H1 (cell line): Measurements from ENCODE around the gene TTC13. TPM values are rescaled to one million over a fixed set of nuclear protein-coding genes. Genes with fewer than 3 reads are reported as not detected.

Source experiments
- CTCF ChIA-PET: fragments of 300-600 bp; sonication (Branson Sonifier 250); formaldehyde crosslinking; loops from one replicate; lab custom pipeline; 2021; ENCODE audit not compliant: partially characterized antibody; lab: Charles Lee
- POLR2A ChIA-PET: fragments of 300-600 bp; sonication (Branson Sonifier 250); formaldehyde crosslinking; loops from one replicate; lab custom pipeline; 2021; ENCODE audit warnings: inconsistent platforms; ENCODE audit not compliant: partially characterized antibody; lab: Charles Lee
- DNase-seq, 2 experiments: peaks; one replicate each; pipeline versions ENCODE4 v3.0.0 to v3.0.0-alpha.2; 2010 to 2022; ENCODE audit warnings: low spot score in 2 of 2, low read depth in 1 of 2, mixed read lengths in 1 of 2
- FAIRE-seq: peaks from 2 replicates; lab custom pipeline; 2011; peaks lifted over from hg19 to GRCh38; lab: Jason Lieb, UNC
- H2AFZ ChIP-seq: 2 replicates; pipeline ENCODE4 v1.8.1; 2012; ENCODE audit warnings: low read length, inconsistent platforms
- H2AK5ac ChIP-seq: 2 replicates; pipeline ENCODE4 v1.6.1; 2013; ENCODE audit warnings: low read depth, low read length
- H2BK120ac ChIP-seq: replicated peaks from 2 replicates; pipeline ENCODE3; 2013; ENCODE audit warnings: low read depth, low read length, inconsistent platforms
- H2BK12ac ChIP-seq: 2 replicates; pipeline ENCODE4 v1.6.1; 2013; ENCODE audit warnings: low read depth, low read length
- H2BK15ac ChIP-seq: 2 replicates; pipeline ENCODE4 v1.6.1; 2013; ENCODE audit warnings: low read length
- H2BK20ac ChIP-seq: 2 replicates; pipeline ENCODE4 v1.6.1; 2013; ENCODE audit warnings: low read length
- H2BK5ac ChIP-seq: 2 replicates; pipeline ENCODE4 v1.6.1; 2013; ENCODE audit warnings: low read depth, low read length
- H3K14ac ChIP-seq: 2 replicates; pipeline ENCODE4 v1.6.1; 2013; ENCODE audit warnings: inconsistent platforms; ENCODE audit not compliant: insufficient read length
- H3K18ac ChIP-seq: 2 replicates; pipeline ENCODE4 v1.6.1; 2013; ENCODE audit warnings: low read length; ENCODE audit errors: extremely low read depth
- H3K23ac ChIP-seq: 2 replicates; pipeline ENCODE4 v1.6.1; 2013; ENCODE audit warnings: inconsistent platforms; ENCODE audit not compliant: insufficient read length
- H3K23me2 ChIP-seq: 2 replicates; pipeline ENCODE4 v1.6.1; 2013; ENCODE audit warnings: low read depth, low read length
- H3K27ac ChIP-seq: 2 replicates; pipeline ENCODE4 v1.6.1; 2011; ENCODE audit warnings: low read depth, low read length, inconsistent platforms
- H3K27me3 ChIP-seq, 4 experiments: replicated peaks in 1 of 4; 1 replicate in 1 of 4; 2 replicates in 3 of 4; pipeline versions ENCODE4 v1.6.1 to v1.8.1; 2011 to 2013; ENCODE audit warnings: low read length in 3 of 4, mild to moderate bottlenecking in 3 of 4, inconsistent platforms in 2 of 4, mixed read lengths in 2 of 4, moderate library complexity in 1 of 4; ENCODE audit not compliant: control insufficient read depth in 3 of 4, insufficient read depth in 3 of 4; ENCODE audit errors: extremely low read depth in 1 of 4
- H3K36me3 ChIP-seq, 4 experiments: 2 replicates each; pipeline versions ENCODE4 v1.6.1 to v1.8.1; 2011 to 2013; ENCODE audit warnings: mild to moderate bottlenecking in 4 of 4, low read length in 3 of 4, moderate library complexity in 2 of 4, control low read depth in 1 of 4, inconsistent platforms in 1 of 4; ENCODE audit not compliant: insufficient read depth in 4 of 4, control insufficient read depth in 2 of 4
- H3K4ac ChIP-seq: replicated peaks from 2 replicates; pipeline ENCODE3; 2013; ENCODE audit warnings: low read length, low read depth, mixed read lengths, inconsistent platforms; ENCODE audit not compliant: insufficient read length
- H3K4me1 ChIP-seq, 4 experiments: replicated peaks in 1 of 4; 1 replicate in 1 of 4; 2 replicates in 3 of 4; pipeline versions ENCODE4 v1.6.1 to v1.8.1; 2011 to 2013; ENCODE audit warnings: low read length in 3 of 4, inconsistent platforms in 2 of 4, mixed read lengths in 1 of 4; ENCODE audit not compliant: insufficient read depth in 4 of 4, control insufficient read depth in 3 of 4
- H3K4me2 ChIP-seq, 2 experiments: 2 replicates each; pipeline versions ENCODE4 v1.6.1 to v1.8.1; 2011 to 2013; ENCODE audit warnings: low read depth in 2 of 2, low read length in 2 of 2, control low read depth in 1 of 2, inconsistent platforms in 1 of 2, mild to moderate bottlenecking in 1 of 2; ENCODE audit not compliant: insufficient read depth in 1 of 2
- H3K4me3 ChIP-seq, 4 experiments: fragments of 200-600, 300-600 bp in 1 of 4; sonication (generic), shearing (Covaris generic), sonication (Bioruptor Twin) in 1 of 4; 2 replicates each; pipeline versions ENCODE4 v1.5.1 to v1.8.1; 2011 to 2016; ENCODE audit warnings: low read length in 4 of 4, low read depth in 3 of 4, control low read depth in 2 of 4, inconsistent platforms in 2 of 4, mild to moderate bottlenecking in 2 of 4, mixed read lengths in 1 of 4, moderate library complexity in 1 of 4; ENCODE audit not compliant: insufficient read depth in 2 of 4; ENCODE audit errors: extremely low read depth in 1 of 4
- H3K56ac ChIP-seq: replicated peaks from 2 replicates; pipeline ENCODE3; 2013; ENCODE audit warnings: low read depth, mild to moderate bottlenecking, mixed read lengths, low read length, inconsistent platforms; ENCODE audit not compliant: insufficient read length
- H3K79me1 ChIP-seq: 2 replicates; pipeline ENCODE4 v1.6.1; 2013; ENCODE audit warnings: low read depth, low read length, control low read depth
- H3K79me2 ChIP-seq, 2 experiments: 2 replicates each; pipeline versions ENCODE4 v1.6.1 to v1.8.1; 2012 to 2013; ENCODE audit warnings: low read length in 2 of 2, mild to moderate bottlenecking in 2 of 2, inconsistent platforms in 1 of 2; ENCODE audit not compliant: insufficient read depth in 2 of 2, control insufficient read depth in 1 of 2
- H3K9ac ChIP-seq, 4 experiments: replicated peaks in 1 of 4; 1 replicate in 1 of 4; 2 replicates in 3 of 4; pipeline versions ENCODE4 v1.6.1 to v1.8.1; 2011 to 2013; ENCODE audit warnings: low read depth in 3 of 4, low read length in 3 of 4, control low read depth in 2 of 4, mild to moderate bottlenecking in 2 of 4, moderate library complexity in 2 of 4, inconsistent platforms in 1 of 4; ENCODE audit errors: extremely low read depth in 1 of 4
- H3K9me3 ChIP-seq, 2 experiments: 2 replicates each; pipeline versions ENCODE4 v1.6.1 to v1.8.1; 2012 to 2013; ENCODE audit warnings: mild to moderate bottlenecking in 2 of 2, moderate library complexity in 2 of 2, control low read depth in 1 of 2, inconsistent platforms in 1 of 2, low read depth in 1 of 2, low read length in 1 of 2, mixed read lengths in 1 of 2; ENCODE audit not compliant: insufficient read depth in 2 of 2
- H4K20me1 ChIP-seq, 2 experiments: replicated peaks in 1 of 2; 2 replicates each; pipeline versions ENCODE3 to v1.8.1; 2011 to 2013; ENCODE audit warnings: inconsistent platforms in 2 of 2, low read length in 2 of 2, mild to moderate bottlenecking in 1 of 2; ENCODE audit not compliant: insufficient read depth in 2 of 2, control insufficient read depth in 1 of 2
- H4K5ac ChIP-seq: 2 replicates; pipeline ENCODE4 v1.6.1; 2013; ENCODE audit warnings: low read length, low read depth, mixed read lengths, inconsistent platforms; ENCODE audit not compliant: insufficient read length
- H4K8ac ChIP-seq: 2 replicates; pipeline ENCODE4 v1.8.0; 2013; ENCODE audit warnings: mild to moderate bottlenecking, moderate library complexity, low read length, inconsistent platforms; ENCODE audit not compliant: insufficient read depth; ENCODE audit errors: extremely low read depth
- H4K91ac ChIP-seq: replicated peaks from 2 replicates; pipeline ENCODE3; 2013; ENCODE audit warnings: low read length, mixed read lengths, inconsistent platforms; ENCODE audit not compliant: insufficient read length
- WGBS, 2 experiments: shearing (Covaris generic) in 1 of 2; methylation state at CpG; one replicate each; pipeline versions ENCODE4 v1.1.6 to v1.1.7; 2013 to 2015; ENCODE audit warnings: low lambda C conversion rate in 2 of 2, mixed read lengths in 2 of 2, inconsistent platforms in 1 of 2, low coverage in 1 of 2, missing lambda C conversion rate in 1 of 2; ENCODE audit not compliant: insufficient replicate concordance in 2 of 2, insufficient coverage in 1 of 2, insufficient read length in 1 of 2; ENCODE audit errors: extremely low coverage in 1 of 2, missing lambda C conversion rate in 1 of 2; 5-methylcytosine and 5-hydroxymethylcytosine counted together
- polyA plus RNA-seq, 7 experiments: library from polyadenylated mRNA; depleted of rRNA in 3 of 7; stranded (reverse) in 5 of 7; unstranded in 2 of 7; fragments of >200 nt in 5 of 7; fragments of 200-250 nt in 2 of 7; gene quantifications; 1 replicate in 5 of 7; 2 replicates in 1 of 7; 4 replicates in 1 of 7; pipeline versions ENCODE4 v1.2.1 to v1.2.3, GENCODE V29; 2011 to 2013; ENCODE audit warnings: missing spikeins in 2 of 7, mixed read lengths in 2 of 7
- total RNA-seq: library from RNA; stranded (reverse); fragmentation: NEBNext Ultra II Directional; extraction: Animal tissue kit (Norgen Biotek cat#: 25700); gene quantifications from 2 replicates; pipeline ENCODE4 v1.2.1, GENCODE V29; 2021
- TF ChIP-seq, protein P1 (sequence below): IDR thresholded peaks from 2 replicates; pipeline ENCODE4 v1.6.1; 2011; ENCODE audit warnings: low read depth, mild to moderate bottlenecking, low read length; ENCODE audit not compliant: insufficient read depth

The TTC13 gene
- total and polyA plus RNA-seq, 2 of the 8 experiments (the other 6 are each of a cell fraction or from before 2014, with no cell fraction given) = 3.1 to 7.1 TPM

DNA sequence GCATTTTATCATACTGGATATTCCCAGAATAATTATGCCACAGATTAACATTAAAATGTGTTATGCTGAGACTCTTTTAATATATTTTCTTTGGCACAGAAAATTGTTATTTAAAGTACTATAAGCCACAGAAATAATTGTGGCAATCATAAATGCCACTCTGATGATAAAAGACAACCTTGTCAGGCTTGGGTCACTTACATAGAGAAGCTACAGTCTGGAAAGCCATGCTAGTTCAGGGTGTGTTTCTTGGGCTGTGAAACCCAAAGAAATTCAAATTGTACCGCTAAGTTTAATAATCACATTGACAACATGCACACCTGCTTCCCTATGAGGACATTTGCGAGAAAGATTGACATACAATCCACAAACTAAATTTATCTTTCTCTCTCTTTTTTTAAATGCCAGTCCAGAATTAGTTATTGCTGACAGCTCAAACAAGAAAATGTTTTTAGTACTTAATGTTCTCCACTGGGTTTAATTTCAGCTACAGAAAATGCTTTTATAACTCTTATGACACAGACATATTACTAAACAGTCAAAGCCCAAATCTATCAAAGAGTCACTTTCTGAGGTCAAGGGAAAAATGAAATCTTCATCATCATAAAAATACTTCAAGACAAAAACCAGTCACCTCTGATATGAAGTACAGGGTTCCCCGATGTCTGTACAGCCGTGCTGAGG lies 38.7 kb downstream of the TTC13 start:
- no peaks in the 10 kb centered on the region; a peak in 1 of 7 replicates for H3K27me3 ChIP-seq
- no peaks in the 10 kb centered on the region for H4K20me1 ChIP-seq
- no peaks in the 10 kb centered on the region for H3K4me1 ChIP-seq
- no peaks in the 10 kb centered on the region for H3K79me1 ChIP-seq
- H2BK20ac ChIP-seq = no peak overlapping the region
- H3K56ac ChIP-seq = no peak overlapping the region
- H3K9ac ChIP-seq = no peak overlapping the region
- H3K23me2 ChIP-seq = no peaks in the 10 kb centered on the region
- H3K23ac ChIP-seq = no peak overlapping the region
- POLR2A ChIA-PET = interaction anchor here (1.4 kb wide), 1 partner anchor 71 kb away, joined by 3 read pairs; no protein-coding TSS in a partner anchor
- no peak overlapping the region for H4K8ac ChIP-seq
- H3K14ac ChIP-seq = no peak overlapping the region
- no peak overlapping the region for H3K18ac ChIP-seq
- no peaks in the 10 kb centered on the region for H3K79me2 ChIP-seq
- no peak overlapping the region for H2BK15ac ChIP-seq
- no peak overlapping the region for H2BK120ac ChIP-seq
- no peaks in the 10 kb centered on the region for H3K36me3 ChIP-seq
- H4K91ac ChIP-seq = no peak overlapping the region
- H3K4me3 ChIP-seq = no peak overlapping the region
- H3K4ac ChIP-seq = no peak overlapping the region
- 91% methylated on average over 4 of the region's 4 CpGs; no CpG with 5 or more reads in 1 of the 2 experiments for WGBS, 2 experiments
- H3K9me3 ChIP-seq = no peaks in the 10 kb centered on the region
- FAIRE-seq (no peak), DNase-seq (no peak)
- H3K4me2 ChIP-seq = no peak overlapping the region
- no peak overlapping the region for H4K5ac ChIP-seq
- no peak overlapping the region for H2BK12ac ChIP-seq
- CTCF ChIA-PET = interaction anchor here (2.4 kb wide), 1 partner anchor 22 kb away, joined by 7 read pairs; no protein-coding TSS in a partner anchor
- no peak overlapping the region for H2AK5ac ChIP-seq
- no peak overlapping the region for H2BK5ac ChIP-seq
- no peak overlapping the region for H3K27ac ChIP-seq
- no peak overlapping the region for H2AFZ ChIP-seq
- TF ChIP-seq, protein P1, sequence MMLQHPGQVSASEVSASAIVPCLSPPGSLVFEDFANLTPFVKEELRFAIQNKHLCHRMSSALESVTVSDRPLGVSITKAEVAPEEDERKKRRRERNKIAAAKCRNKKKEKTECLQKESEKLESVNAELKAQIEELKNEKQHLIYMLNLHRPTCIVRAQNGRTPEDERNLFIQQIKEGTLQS = no peak
